ENCODE measurements around the gene CALML5.

DNA sequence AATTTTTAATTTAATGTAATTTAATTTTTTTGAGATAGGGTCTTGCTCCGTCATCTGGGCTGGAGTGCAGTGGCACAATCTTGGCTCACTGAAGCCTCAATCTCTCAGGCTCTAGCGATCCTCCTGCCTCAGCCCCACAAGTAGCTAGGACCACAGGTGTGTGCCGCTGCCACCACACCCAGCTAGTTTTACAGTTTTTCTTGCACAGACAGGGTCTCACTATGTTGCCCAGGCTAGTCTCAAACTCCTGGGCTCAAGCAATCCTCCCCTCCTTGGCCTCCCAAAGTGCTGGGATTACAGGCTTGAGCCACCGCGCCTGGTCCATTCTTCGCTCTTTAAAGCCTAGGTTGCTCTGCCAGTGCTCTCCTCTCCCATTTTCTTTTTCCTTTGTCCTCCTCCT, 38.3 kb upstream of the CALML5 start:
- TF ChIP-seq, protein P1, sequence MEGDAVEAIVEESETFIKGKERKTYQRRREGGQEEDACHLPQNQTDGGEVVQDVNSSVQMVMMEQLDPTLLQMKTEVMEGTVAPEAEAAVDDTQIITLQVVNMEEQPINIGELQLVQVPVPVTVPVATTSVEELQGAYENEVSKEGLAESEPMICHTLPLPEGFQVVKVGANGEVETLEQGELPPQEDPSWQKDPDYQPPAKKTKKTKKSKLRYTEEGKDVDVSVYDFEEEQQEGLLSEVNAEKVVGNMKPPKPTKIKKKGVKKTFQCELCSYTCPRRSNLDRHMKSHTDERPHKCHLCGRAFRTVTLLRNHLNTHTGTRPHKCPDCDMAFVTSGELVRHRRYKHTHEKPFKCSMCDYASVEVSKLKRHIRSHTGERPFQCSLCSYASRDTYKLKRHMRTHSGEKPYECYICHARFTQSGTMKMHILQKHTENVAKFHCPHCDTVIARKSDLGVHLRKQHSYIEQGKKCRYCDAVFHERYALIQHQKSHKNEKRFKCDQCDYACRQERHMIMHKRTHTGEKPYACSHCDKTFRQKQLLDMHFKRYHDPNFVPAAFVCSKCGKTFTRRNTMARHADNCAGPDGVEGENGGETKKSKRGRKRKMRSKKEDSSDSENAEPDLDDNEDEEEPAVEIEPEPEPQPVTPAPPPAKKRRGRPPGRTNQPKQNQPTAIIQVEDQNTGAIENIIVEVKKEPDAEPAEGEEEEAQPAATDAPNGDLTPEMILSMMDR (IDR thresholded peaks at IDR 0.05; ENCODE audit: low read depth, low read length, poor library complexity, severe bottlenecking), result no peak
- TF ChIP-seq EZH2phosphoT487 (IDR thresholded peaks at IDR 0.05; ENCODE audit: borderline replicate concordance, low read length), result no peak
